WTC11 (cell line): ENCODE data around the gene UBA1. TPM values are rescaled to one million over a fixed set of nuclear protein-coding genes. Genes with fewer than 3 reads are reported as not detected.

ENCODE experiments used
- ATAC-seq: fragments of 200-7000 bp; cut with Tn5 transposase; 2 replicates; pipeline ENCODE4 v1.10.0; 2021; ENCODE audit warnings: mild to moderate bottlenecking, moderate library complexity
- CTCF ChIA-PET: fragments of 300-600 bp; sonication (Branson Sonifier 250); formaldehyde crosslinking; loops from one replicate; lab custom pipeline; 2021; ENCODE audit warnings: antibody characterized with exemption; lab: Charles Lee
- POLR2A ChIA-PET: fragments of 350-600 bp; sonication (Branson Sonifier 250); formaldehyde crosslinking; loops from one replicate; lab custom pipeline; 2021; ENCODE audit warnings: antibody characterized with exemption; lab: Charles Lee
- DNase-seq: peaks from one replicate; pipeline ENCODE4 v3.0.0; 2021; ENCODE audit warnings: low spot score
- H3K27ac Mint-ChIP-seq: 2 replicates; pipeline ENCODE4 v1.8.0; 2021; ENCODE audit warnings: mixed read lengths
- H3K27me3 Mint-ChIP-seq: 2 replicates; pipeline ENCODE4 v1.8.0; 2021; ENCODE audit warnings: low read depth, mild to moderate bottlenecking, moderate library complexity, mixed read lengths
- H3K36me3 Mint-ChIP-seq: 2 replicates; pipeline ENCODE4 v1.8.0; 2021; ENCODE audit warnings: mixed read lengths
- H3K4me1 Mint-ChIP-seq: 2 replicates; pipeline ENCODE4 v1.8.0; 2022; ENCODE audit warnings: mixed read lengths
- H3K4me3 Mint-ChIP-seq: 2 replicates; pipeline ENCODE4 v1.8.0; 2021; ENCODE audit warnings: mild to moderate bottlenecking, moderate library complexity, mixed read lengths
- H3K9me3 Mint-ChIP-seq: 2 replicates; pipeline ENCODE4 v1.8.0; 2021; ENCODE audit warnings: mixed read lengths
- ATF3 ChIP-seq: sonication (generic); formaldehyde crosslinking; conservative IDR thresholded peaks from 2 replicates; pipeline ENCODE4 v1.8.1; 2022; ENCODE audit warnings: mild to moderate bottlenecking, missing genetic modification reagents
- E2F1 ChIP-seq: sonication (generic); formaldehyde crosslinking; IDR thresholded peaks from 2 replicates; pipeline ENCODE4 v1.8.0; 2022; ENCODE audit warnings: mild to moderate bottlenecking, missing genetic modification reagents
- ETV6 ChIP-seq: sonication (generic); formaldehyde crosslinking; IDR thresholded peaks from 2 replicates; pipeline ENCODE4 v1.8.1; 2022; ENCODE audit warnings: mild to moderate bottlenecking, missing genetic modification reagents
- GRHL2 ChIP-seq: fragments of 250-450 bp; sonication (Bioruptor Pico); IDR thresholded peaks from 2 replicates; pipeline ENCODE4 v1.8.0; 2022; ENCODE audit warnings: mild to moderate bottlenecking, moderate library complexity; ENCODE audit not compliant: insufficient replicate concordance, severe bottlenecking
- MYBL2 ChIP-seq: sonication (generic); formaldehyde crosslinking; IDR thresholded peaks from 2 replicates; pipeline ENCODE4 v1.8.1; 2023; ENCODE audit warnings: mild to moderate bottlenecking, moderate library complexity, missing genetic modification reagents
- NFATC4 ChIP-seq: fragments of 250-450 bp; sonication (Bioruptor Pico); IDR thresholded peaks from 2 replicates; pipeline ENCODE4 v1.9.0; 2021; ENCODE audit warnings: mild to moderate bottlenecking
- NFE2L1 ChIP-seq: sonication (generic); formaldehyde crosslinking; IDR thresholded peaks from 2 replicates; pipeline ENCODE4 v1.8.1; 2023; ENCODE audit warnings: missing genetic modification reagents
- NFYB ChIP-seq: sonication (generic); formaldehyde crosslinking; conservative IDR thresholded peaks from 2 replicates; pipeline ENCODE4 v1.8.0; 2022; ENCODE audit warnings: low read depth, missing genetic modification reagents
- NR1H2 ChIP-seq: sonication (generic); formaldehyde crosslinking; IDR thresholded peaks from 2 replicates; pipeline ENCODE4 v1.9.0; 2021; ENCODE audit warnings: mild to moderate bottlenecking, moderate library complexity, missing genetic modification reagents
- NR3C1 ChIP-seq: sonication (generic); formaldehyde crosslinking; conservative IDR thresholded peaks from 2 replicates; pipeline ENCODE4 v1.8.1; 2023; ENCODE audit warnings: low read depth, mild to moderate bottlenecking, missing genetic modification reagents
- PRDM15 ChIP-seq: sonication (generic); formaldehyde crosslinking; IDR thresholded peaks from 2 replicates; pipeline ENCODE4 v1.8.0; 2022; ENCODE audit warnings: missing genetic modification reagents
- SMAD3 ChIP-seq: sonication (generic); formaldehyde crosslinking; IDR thresholded peaks from 2 replicates; pipeline ENCODE4 v1.8.0; 2022; ENCODE audit warnings: missing genetic modification reagents, mild to moderate bottlenecking, borderline replicate concordance
- SOX15 ChIP-seq: fragments of 250-450 bp; sonication (Bioruptor Pico); IDR thresholded peaks from 2 replicates; pipeline ENCODE4 v1.9.0; 2021; ENCODE audit warnings: mild to moderate bottlenecking
- SP1 ChIP-seq: sonication (generic); formaldehyde crosslinking; conservative IDR thresholded peaks from 2 replicates; pipeline ENCODE4 v1.8.1; 2022; ENCODE audit warnings: missing genetic modification reagents
- STAT6 ChIP-seq: sonication (generic); formaldehyde crosslinking; conservative IDR thresholded peaks from 2 replicates; pipeline ENCODE4 v1.8.1; 2023; ENCODE audit warnings: mild to moderate bottlenecking, low read depth, missing genetic modification reagents, moderate library complexity
- USF1 ChIP-seq: sonication (generic); formaldehyde crosslinking; IDR thresholded peaks from 2 replicates; pipeline ENCODE4 v1.8.0; 2022; ENCODE audit warnings: mild to moderate bottlenecking, missing genetic modification reagents
- ZNF138 ChIP-seq: sonication (generic); formaldehyde crosslinking; conservative IDR thresholded peaks from 2 replicates; pipeline ENCODE4 v1.8.1; 2022; ENCODE audit warnings: mild to moderate bottlenecking, moderate library complexity, missing genetic modification reagents
- ZNF263 ChIP-seq: sonication (generic); formaldehyde crosslinking; IDR thresholded peaks from 2 replicates; pipeline ENCODE4 v1.8.1; 2022; ENCODE audit warnings: low read depth, mild to moderate bottlenecking, moderate library complexity, missing genetic modification reagents
- total RNA-seq: library from RNA; stranded (reverse); gene quantifications from 3 replicates; pipeline ENCODE4 v1.2.3, GENCODE V29; 2021

The UBA1 gene
- total RNA-seq, 1 experiment from 2014 or later, result 379 TPM

- peak overlapping the region; percentile 89 for H3K27ac Mint-ChIP-seq
- ATAC-seq (no peak), DNase-seq (no peak)
- no peaks in the 10 kb centered on the region for H3K9me3 Mint-ChIP-seq
- TF ChIP-seq GRHL2 (CRISPR knock-in tag) (no peak), PRDM15 (CRISPR knock-in tag) (no peak), NFE2L1 (CRISPR knock-in tag) (no peak)
- ChIA-PET CTCF (no interaction called here), POLR2A (no interaction called here)
- H3K36me3 Mint-ChIP-seq, result peaks cover 27% of the 10 kb centered on the region
- no peaks in the 10 kb centered on the region for H3K27me3 Mint-ChIP-seq
- H3K4me3 Mint-ChIP-seq, result no peak overlapping the region
- H3K4me1 Mint-ChIP-seq, result peaks cover 6% of the 10 kb centered on the region
Measured at GRCh38 chrX:47230136-47230868, 36.7 kb downstream of the UBA1 start.

- POLR2A ChIA-PET, result no interaction called here
- Mint-ChIP-seq H3K27me3 (no peaks in the 10 kb centered on the region), H3K36me3 (peaks cover 24% of the 10 kb centered on the region), H3K9me3 (no peaks in the 10 kb centered on the region), H3K4me1 (peaks cover 10% of the 10 kb centered on the region), H3K27ac (0 out of 2 replicates have a peak overlapping the region, but pooled peaks have one; percentile 100), H3K4me3 (no peak overlapping the region)
- DNase-seq (no peak), ATAC-seq (no peak)
- CTCF ChIA-PET, result interaction anchor here (0.9 kb wide), 1 partner anchor 155 kb away, joined by 4 read pairs; no protein-coding TSS in a partner anchor
- TF ChIP-seq SMAD3 (no peak), USF1 (CRISPR knock-in tag) (no peak), ATF3 (CRISPR knock-in tag) (no peak), STAT6 (CRISPR knock-in tag) (no peak), ZNF138 (CRISPR knock-in tag) (no peak), NR1H2 (CRISPR knock-in tag) (no peak), SOX15 (CRISPR knock-in tag) (no peak)
Measured at GRCh38 chrX:47231167-47231566, 37.5 kb downstream of the UBA1 start.

GRCh38 chrX:47232197-47232802, 38.7 kb downstream of the UBA1 start:
- no peaks in the 10 kb centered on the region for H3K27me3 Mint-ChIP-seq
- CTCF ChIA-PET, result interaction anchor here (2.4 kb wide), 1 partner anchor 153 kb away, joined by 6 read pairs; no protein-coding TSS in a partner anchor
- H3K27ac Mint-ChIP-seq, result peak overlapping the region; percentile 100
- H3K4me3 Mint-ChIP-seq, result peak overlapping the region; percentile 93
- POLR2A ChIA-PET, result interaction anchor here (0.7 to 2.4 kb wide), 4 partner anchors 15 to 129 kb away, joined by 4 to 19 read pairs (median 12); partner anchors contain the start of gene CDK16
- DNase-seq (no peak), ATAC-seq (no peak)
- H3K36me3 Mint-ChIP-seq, result peaks cover 14% of the 10 kb centered on the region
- H3K9me3 Mint-ChIP-seq, result no peaks in the 10 kb centered on the region
- H3K4me1 Mint-ChIP-seq, result peaks cover 10% of the 10 kb centered on the region
- no peak for TF ChIP-seq ETV6 (CRISPR knock-in tag)
- TF ChIP-seq ZNF263 (CRISPR knock-in tag), result no peak
- no peak for TF ChIP-seq E2F1 (CRISPR knock-in tag)
- no peak for TF ChIP-seq NFATC4 (CRISPR knock-in tag)
- TF ChIP-seq MYBL2 (CRISPR knock-in tag), result no peak
- TF ChIP-seq NFYB, result no peak
- no peak for TF ChIP-seq STAT6 (CRISPR knock-in tag)
- no peak for TF ChIP-seq ATF3 (CRISPR knock-in tag)
- TF ChIP-seq NR3C1 (CRISPR knock-in tag), result no peak
- no peak for TF ChIP-seq SP1 (CRISPR knock-in tag)
